HPDE6-E6E7 (cell line): ENCODE measurements around the gene DDX41.
"Not testable (repeated sequence)": the region's sequence is repeated elsewhere in the genome, so short reads cannot be mapped to it uniquely, and the experiment has no call there.

Experiments
- DNase-seq: peaks from one replicate; pipeline ENCODE4 v3.0.0; 2011; ENCODE audit warnings: missing footprints; ENCODE audit errors: extremely low spot score

Gene DDX41

GRCh38 chr5:177498013-177498787 is 18.6 kb downstream of the DDX41 start:
- no peak for DNase-seq

DNA sequence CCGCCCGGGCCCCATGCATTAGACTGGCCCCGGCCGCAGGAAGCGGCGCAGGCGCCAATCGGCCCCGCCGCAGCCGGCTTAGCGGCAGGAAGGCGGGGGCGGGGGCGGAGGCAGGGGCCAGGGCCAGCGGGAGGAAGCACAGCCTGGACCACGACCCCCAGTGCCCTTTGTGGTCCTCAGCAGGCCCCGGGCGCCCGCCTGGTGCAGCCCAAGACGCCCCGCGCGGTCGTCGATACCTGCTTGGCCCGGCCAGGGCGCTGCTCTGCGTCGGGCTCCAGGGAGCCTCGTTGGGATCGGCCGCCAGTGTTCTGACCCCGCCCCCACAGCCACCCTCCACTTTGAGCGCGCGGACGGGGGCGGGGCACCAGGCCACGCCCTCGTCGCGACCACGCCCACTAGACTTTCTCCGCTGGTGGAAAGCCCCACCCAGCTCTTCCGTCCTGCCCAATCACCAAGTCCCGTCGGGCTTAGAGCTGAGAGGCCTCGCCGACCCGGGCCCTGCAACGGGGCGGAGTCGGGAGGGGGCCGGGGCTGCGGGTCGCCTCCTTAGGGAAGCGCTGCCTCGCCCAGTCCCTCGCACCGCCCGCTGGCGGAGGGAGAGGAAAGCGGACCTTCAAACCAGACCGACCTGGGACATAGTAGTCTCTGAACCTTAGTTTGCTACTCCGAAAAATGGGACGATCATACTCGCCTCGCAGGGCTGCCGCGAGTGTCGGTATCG is 19.3 kb downstream of the DDX41 start, which contains the start of gene PDLIM7:
Gene PDLIM7, minus strand, starts transcription at position 313 of the 721 bp plus-strand sequence. CDS start 1,092 bp downstream, outside the sequence.
- peak; percentile 95 for DNase-seq

- DNase-seq = peak; percentile 81
Measured at GRCh38 chr5:177496727-177497291, 20.0 kb downstream of the DDX41 start.

DNA sequence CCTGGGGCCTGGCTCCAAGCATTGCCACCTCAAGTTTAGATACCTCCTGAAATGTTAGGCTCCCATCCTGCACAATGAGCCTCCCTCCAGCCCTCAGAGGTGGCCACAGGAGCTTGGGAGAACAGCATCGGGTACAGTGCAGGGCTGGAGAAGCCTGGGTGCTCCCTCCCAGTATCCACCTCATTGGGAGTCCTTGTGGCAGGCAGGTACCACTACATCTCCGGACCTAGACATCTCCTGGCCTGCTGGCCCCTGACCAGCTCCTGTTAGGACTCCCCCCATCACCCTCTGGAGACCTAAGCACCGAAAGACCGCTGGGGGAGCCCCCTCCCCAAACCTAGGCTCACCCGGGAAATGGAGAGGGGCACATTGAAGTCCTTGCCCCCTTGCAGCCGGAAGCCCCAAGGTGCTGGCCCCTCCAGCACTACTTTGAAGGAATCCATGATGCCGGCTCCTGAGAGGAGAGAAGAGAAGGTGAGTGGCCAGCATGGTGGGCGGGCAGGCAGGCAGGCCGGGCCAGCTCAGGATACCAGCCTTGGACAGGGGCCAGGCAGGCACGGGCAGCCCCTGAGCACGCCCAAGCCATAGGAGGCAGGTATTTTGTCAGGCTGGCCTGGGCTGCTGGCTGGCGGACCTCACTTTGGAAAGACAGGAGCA is 20.6 kb downstream of the DDX41 start:
- DNase-seq = no peak

DNA sequence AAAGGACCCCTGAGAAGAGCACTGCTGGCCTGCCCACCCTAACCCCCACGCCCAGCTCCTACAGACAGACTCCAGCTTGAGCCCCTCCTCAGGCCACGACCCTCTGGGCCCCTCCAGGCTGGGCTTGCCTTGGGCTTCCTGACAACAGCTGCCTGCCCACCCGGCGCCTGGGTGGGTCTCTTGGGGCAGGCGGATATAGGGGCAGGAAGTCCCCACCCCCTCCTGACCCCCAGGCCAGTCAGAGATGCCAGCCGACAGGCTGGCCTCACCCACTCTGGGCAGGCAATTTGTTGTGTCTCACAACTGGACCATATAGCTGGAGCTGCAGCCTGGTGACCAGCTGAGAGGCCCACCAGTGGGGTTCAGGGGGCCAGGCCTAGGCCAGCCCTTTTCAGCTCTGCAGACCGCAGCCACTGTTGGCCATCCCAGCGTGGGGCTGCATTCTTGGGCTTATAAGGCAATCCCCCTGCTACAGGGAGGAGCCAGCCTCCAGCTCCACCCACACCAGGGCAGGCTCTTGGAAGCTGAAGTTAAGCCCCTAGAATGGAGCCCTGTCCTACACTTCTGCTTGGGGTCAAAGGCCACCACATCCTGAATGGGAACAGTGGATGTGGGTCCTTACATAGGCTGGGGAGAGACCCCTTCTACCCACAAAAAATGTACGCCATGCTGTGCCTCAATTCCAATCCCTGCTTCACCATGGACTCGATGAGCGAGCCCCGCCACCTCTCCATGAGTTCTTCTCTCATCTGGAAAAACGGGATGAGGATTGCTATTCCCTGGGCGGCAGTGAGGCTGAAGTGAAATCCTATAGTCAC is 21.3 kb downstream of the DDX41 start:
- DNase-seq = no peak

- DNase-seq = peak; percentile 80
Measured at GRCh38 chr5:177494346-177495195, 22.2 kb downstream of the DDX41 start.

DNA sequence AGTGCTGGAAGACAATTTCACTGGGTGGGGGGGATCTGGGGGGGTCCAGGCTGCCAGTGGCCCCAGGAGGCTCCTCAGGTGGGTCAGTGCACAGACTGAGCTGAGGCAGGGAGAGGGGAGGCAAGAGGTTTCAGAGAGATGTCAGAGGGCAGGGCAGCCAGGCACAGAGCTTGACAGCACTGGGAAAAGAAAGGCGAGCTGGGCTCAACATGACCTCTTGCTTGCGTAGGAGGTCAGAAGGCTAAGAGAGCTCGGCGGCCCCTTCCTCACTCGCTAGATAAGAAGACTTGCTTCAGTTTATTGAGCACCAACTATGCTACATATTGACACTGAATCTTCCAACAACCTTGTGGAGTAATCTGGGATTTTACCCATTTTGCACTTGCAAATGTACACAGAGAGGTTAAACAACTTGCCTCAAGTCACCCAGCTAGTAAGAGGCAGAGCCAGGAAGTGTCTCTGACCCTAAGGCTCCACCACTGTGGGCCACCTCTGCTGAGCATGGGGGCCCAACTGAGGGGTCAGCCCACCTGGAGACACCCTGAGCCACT is 22.9 kb downstream of the DDX41 start:
- DNase-seq = no peak

GRCh38 chr5:177492841-177493240 is 23.9 kb downstream of the DDX41 start:
- DNase-seq = no peak

- DNase-seq = no peak
Measured at GRCh38 chr5:177491983-177492746, 24.6 kb downstream of the DDX41 start.

DNA sequence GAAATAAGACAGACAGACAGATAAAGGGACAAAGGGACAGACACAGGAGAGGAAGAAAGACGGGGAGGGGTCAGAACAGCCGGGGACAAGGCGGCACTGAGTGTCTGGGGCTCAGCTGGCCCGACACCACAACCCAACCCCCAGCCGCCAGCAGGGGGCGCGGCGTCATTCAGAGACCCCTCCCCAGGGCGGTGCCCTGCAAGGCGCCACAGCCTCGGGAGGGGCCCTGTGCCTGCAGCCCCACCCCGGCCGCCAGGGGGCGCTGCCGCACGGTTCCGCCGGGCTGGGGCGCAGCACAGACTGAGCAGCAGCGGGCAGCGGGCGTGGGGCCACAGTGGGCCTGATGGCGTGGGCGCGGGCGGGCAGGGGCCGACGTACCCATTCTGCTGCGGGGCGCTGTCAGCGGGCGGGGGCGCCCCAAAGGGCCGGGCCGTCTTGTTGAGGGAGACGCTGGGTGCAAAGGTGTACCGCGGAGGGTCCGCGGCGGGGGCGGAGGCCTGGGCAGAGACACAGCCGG is 25.3 kb downstream of the DDX41 start:
- DNase-seq = no peak

GRCh38 chr5:177490992-177491391 is 25.8 kb downstream of the DDX41 start:
- DNase-seq = no peak

DNA sequence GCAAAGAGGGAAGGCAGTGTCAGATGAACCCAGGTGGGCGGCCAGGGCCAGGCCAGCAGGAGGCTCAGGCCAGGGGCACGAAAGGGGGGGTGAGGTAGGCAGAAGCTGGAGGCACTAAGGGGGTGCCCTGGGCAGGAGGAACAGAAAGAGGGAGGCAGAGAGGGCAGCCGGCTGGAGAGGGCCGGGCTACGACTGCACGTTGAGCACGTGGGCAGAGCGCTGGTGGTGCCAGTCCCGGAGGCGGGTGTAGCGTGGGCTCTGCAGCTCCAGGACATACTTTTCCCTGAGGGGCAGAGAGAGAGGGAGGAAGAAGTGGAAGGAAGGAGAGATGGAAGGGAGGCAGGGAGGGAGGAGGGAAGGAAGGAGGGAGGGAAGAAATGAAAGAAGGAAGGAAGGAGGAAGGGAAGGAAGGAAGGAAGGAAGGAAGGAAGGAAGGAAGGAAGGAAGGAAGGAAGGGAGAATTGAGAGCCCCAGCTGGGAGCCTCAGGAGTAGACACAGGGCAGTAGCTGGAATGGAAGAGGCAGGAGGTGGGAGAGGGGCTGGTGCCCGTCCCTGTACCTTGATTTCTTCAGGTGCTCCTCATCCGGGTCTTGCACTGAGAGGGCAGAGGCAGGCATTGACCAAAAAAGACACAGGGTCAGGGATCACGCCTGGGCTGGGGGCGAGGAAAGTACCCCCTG is 26.3 kb downstream of the DDX41 start:
- no peak for DNase-seq

GRCh38 chr5:177489119-177489716 is 27.5 kb downstream of the DDX41 start:
- DNase-seq = no peak

- DNase-seq = no peak
Measured at GRCh38 chr5:177487975-177488374, 28.8 kb downstream of the DDX41 start.

DNA sequence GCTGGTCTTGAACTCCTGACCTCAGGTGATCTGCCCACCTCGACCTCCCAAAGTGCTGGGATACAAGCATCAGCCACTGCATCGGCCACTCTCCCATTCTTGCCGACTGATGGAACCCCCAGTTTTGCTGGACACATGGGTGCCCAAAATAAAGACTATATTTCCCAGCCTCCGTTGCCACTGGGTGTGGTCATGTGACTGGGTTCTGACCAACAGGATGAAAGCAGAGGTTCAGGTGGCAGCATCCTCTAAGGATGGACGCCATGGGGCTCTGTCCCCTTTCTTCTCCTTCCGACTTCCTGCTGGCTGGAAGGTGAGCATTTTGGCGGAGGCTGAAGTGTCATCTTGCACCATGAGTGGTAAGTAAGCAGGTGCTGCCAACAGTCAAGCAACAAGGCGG is 29.6 kb downstream of the DDX41 start:
- DNase-seq = no peak

GRCh38 chr5:177486256-177486655 is 30.5 kb downstream of the DDX41 start:
- no peak for DNase-seq

GRCh38 chr5:177485753-177486152 is 31.0 kb downstream of the DDX41 start:
- not testable (repeated sequence) for DNase-seq

GRCh38 chr5:177484902-177485549 is 31.7 kb downstream of the DDX41 start:
- DNase-seq = no peak
